ENCODE results near the gene GPR107.

GRCh38 chr9:130073373-130073772 lies 19.7 kb downstream of the GPR107 start:
- TF ChIP-seq, protein P1, sequence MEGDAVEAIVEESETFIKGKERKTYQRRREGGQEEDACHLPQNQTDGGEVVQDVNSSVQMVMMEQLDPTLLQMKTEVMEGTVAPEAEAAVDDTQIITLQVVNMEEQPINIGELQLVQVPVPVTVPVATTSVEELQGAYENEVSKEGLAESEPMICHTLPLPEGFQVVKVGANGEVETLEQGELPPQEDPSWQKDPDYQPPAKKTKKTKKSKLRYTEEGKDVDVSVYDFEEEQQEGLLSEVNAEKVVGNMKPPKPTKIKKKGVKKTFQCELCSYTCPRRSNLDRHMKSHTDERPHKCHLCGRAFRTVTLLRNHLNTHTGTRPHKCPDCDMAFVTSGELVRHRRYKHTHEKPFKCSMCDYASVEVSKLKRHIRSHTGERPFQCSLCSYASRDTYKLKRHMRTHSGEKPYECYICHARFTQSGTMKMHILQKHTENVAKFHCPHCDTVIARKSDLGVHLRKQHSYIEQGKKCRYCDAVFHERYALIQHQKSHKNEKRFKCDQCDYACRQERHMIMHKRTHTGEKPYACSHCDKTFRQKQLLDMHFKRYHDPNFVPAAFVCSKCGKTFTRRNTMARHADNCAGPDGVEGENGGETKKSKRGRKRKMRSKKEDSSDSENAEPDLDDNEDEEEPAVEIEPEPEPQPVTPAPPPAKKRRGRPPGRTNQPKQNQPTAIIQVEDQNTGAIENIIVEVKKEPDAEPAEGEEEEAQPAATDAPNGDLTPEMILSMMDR (IDR thresholded peaks at IDR 0.05): no peak
- TF ChIP-seq POLR2A (IDR thresholded peaks at IDR 0.05): no peak

All from esophagus squamous epithelium (tissue), 4 donors.